Measurements from ENCODE around the gene SHOC2. TPM values are rescaled to one million over a fixed set of nuclear protein-coding genes. Genes with fewer than 3 reads are reported as not detected.

SHOC2 gene
- total RNA-seq (2022; extraction: Qiagen RNA extraction; ENCODE audit: low read depth): 11.8 to 24.1 TPM (median 19.5 TPM) in 5 replicates

GRCh38 chr10:110919349-110919931, at the start of gene SHOC2:
SHOC2 (plus strand) TSS chr10:110919604; CDS start chr10:110964359, 44,755 bp downstream.

GRCh38 chr10:110871298-110872084, 47.9 kb upstream of the SHOC2 start, which contains the start of gene PDCD4:
PDCD4 (plus strand) TSS chr10:110871928; CDS start chr10:110876028, 4,100 bp downstream.

GRCh38 chr10:110918643-110919348, 608 bp upstream of the SHOC2 start, which contains the start of gene BBIP1:
BBIP1 (minus strand) TSS chr10:110919180; CDS start chr10:110918157, 1,023 bp downstream.

Other genes starting within 250 kb of the SHOC2 start
- gene PDCD4, start 47.7 kb upstream of the SHOC2 start, total RNA-seq (2022; extraction: Qiagen RNA extraction; ENCODE audit: low read depth): 26.2 to 35.9 TPM (median 31.7 TPM) in 5 replicates
- gene BBIP1, start 424 bp upstream of the SHOC2 start, total RNA-seq (2022; extraction: Qiagen RNA extraction; ENCODE audit: low read depth): 31.8 to 79.4 TPM (median 37.2 TPM) in 5 replicates
- gene ADRA2A, start 157.4 kb downstream of the SHOC2 start, total RNA-seq (2022; extraction: Qiagen RNA extraction; ENCODE audit: low read depth): 0.05 TPM in 1 of 5 replicates, not detected in the others